ENCODE data around the gene NIPAL3.
"Not testable (repeated sequence)": the region's sequence is repeated elsewhere in the genome, so short reads cannot be mapped to it uniquely, and the experiment has no call there.

The NIPAL3 gene

DNA sequence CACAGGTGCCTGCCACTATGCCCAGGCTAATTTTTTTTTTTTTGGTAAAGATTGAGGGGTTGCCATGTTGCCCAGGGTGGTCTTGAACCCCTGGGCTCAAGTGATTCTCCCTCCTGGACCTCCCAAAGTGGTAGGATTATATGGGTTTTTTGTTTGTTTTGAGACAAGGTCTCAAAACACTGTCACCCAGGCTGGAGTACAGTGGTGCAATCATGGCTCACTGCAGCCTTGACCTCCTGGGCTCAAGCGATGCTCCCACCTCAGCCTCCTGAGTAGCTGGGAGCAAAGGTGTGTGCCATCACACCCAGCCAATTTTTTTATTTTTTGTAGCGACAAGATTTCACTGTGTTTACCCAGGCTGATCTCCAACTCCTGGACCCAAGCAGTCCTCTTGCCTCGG, 78.2 kb downstream of the NIPAL3 start:
- DNase-seq, result no peak

DNA sequence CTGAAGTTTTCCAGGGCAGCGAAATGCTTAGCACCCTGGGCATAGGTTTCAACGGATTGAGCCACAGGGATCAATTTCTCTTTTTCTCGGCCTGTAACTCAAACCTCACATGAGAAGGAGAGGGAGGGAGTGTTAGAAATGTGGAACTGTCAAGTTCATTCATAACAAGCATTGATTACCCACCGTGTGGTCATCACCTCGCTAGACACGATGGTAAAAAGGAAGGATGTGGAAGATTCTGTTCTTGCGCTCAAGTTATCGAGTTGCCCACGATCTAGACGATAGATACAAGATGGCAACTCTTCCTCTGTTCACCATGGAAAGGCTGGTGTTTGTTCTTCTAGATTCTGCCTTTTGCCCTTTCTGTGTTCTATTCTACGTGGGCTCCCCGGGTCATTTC, 83.0 kb downstream of the NIPAL3 start:
- no peak for DNase-seq

DNA sequence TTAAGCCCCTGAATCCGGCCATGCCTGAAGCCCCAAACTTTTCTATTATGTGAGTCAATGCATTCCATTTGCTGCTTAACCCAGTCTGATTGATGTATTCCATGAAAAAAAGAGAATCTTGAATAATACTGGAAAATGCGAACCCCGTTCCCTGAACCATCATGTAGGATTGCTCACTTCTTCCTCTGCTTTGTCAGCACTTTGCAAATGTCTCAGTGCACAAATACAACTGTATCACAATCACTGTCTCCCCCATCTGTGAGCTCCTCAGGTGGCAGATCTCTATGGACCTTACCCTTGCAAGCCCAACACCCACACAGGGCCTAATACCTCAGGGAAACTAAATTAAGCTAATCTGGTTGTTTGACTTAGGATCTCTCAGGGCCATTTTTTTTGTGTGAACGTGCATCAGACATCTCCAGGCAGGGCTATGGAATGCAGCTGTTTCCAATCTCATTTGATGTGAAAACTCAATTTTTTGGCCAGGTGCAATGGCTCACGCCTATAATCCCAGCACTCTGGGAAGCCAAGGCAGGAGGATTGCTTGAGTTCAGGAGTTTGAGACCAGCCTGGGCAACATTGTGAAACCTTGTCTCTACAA, 84.9 kb downstream of the NIPAL3 start:
- no peak for DNase-seq

DNA sequence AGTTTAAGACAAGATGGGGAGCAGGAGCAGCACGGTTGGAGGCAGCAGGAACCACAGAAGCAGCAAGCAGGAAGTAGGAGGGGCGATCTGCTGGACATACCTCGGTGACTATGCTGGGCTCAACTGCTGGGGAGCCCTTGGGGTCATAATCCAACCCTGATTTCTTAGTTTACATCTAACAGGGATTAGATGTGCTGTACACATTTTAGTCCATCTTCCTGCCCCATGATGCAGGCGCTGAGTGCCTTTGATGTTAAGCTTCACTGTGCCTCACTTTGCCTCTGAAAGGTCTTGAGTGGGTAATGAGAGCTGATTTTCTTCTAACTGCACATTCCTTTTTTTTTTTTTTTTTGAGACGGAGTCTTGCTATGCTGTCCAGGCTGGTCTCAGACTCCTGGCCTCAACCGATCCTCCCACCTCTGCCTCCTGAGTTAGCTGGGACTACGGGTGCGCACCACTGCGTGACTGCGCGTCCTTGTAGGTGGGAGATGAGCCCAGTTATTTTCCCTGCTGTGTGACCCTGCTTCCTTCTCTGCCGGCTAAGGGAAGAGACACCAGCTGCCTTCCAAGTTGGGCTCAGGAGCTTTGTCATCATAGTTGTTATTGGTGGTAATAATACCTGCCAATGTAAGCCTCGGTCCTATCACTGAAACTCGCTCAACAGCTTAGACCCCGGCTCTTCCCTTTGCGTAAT, 85.9 kb downstream of the NIPAL3 start:
- peak; percentile 49 to 61 for DNase-seq

DNA sequence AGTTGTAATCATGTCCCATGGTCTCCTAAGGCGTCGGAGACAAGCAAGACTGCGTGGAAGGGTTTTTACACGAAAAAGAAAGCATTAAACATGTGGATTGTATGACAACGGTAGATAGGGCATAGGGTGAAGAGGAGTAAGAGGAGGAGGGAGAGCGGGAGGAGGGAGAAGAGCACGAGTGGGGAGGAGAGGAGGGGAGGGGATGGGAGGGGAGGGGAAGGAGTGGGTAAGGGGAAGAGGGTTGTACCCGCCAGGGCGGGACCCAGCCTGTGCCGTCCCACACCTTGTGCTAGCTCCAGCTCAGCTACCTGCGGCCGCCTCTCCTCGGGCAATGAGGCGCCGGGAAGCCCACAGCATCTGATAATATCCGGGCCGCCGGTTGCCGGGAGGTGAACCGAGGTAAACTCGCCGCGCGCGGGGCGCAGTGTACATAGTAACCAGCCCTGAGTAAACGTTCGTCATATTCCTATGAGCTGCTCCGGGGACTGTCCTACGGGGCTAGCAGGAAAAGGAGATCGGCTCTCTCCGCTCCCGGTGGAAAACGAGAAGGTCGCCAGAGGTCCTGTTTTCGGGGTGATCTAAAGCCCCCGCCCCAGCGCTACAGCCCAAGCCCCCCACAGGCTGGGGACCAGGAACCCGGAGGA, 86.6 kb downstream of the NIPAL3 start:
- DNase-seq, result peak; percentile 75 to 81

DNA sequence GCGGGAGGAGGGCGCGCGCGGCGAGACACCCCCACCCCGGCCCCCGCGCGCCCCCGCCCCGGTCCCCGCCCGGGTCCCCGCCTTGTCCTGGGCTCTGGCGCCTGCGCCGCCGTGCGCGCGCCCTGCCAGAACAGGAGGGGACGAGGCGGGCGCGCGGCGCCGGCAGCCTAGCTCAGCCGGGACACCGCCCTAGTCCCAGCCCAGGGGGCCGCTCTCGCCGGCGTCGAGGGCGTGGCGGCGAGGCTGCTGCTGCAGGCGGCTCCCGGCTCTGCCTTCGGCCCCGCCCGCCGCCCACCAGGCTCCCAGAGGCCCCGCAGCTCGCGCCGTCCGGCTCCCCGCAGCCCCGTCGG, 87.1 kb downstream of the NIPAL3 start, which contains the start of gene RCAN3:
TSS of gene RCAN3 (plus strand) at position 128 of the 350 bp plus-strand sequence. CDS start 11,537 bp downstream, outside the sequence.
- DNase-seq, result peak; percentile 87 to 89

DNA sequence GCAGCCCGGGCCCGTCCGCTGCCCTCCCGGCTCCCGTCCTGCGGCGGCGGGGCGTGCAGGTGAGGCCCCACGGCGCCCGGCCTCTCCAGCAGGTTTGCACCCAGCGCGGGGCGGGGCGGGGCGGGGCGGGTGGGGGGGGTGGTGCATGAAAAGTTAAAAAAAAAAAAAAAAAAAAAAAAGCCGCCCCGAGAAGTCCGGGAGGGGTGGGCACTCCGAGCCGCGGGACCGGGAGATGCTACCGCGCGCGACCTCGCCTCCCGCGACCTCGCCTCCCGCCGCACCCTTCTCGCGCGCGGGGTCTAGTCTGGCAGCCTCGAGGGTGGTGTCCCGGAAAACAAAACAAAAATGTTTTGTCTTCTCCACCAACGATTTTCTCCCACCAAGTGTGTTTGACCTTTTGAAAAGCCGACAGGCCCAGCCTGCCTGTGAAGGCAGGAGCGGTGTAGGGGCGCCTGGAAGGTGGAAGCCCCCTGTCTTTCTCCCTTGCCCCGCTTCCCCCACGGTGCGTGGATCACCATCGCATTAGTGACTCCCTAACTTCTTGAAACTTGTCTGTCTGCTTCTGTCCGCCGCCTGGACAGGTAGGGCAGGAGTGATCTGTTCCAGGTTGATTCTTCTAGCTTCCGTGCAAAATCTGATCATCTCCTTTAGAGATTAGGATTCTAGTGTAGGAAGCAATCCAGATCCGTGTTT, 87.6 kb downstream of the NIPAL3 start:
- peak in 1 of 2 experiments; percentile 40 for DNase-seq

DNA sequence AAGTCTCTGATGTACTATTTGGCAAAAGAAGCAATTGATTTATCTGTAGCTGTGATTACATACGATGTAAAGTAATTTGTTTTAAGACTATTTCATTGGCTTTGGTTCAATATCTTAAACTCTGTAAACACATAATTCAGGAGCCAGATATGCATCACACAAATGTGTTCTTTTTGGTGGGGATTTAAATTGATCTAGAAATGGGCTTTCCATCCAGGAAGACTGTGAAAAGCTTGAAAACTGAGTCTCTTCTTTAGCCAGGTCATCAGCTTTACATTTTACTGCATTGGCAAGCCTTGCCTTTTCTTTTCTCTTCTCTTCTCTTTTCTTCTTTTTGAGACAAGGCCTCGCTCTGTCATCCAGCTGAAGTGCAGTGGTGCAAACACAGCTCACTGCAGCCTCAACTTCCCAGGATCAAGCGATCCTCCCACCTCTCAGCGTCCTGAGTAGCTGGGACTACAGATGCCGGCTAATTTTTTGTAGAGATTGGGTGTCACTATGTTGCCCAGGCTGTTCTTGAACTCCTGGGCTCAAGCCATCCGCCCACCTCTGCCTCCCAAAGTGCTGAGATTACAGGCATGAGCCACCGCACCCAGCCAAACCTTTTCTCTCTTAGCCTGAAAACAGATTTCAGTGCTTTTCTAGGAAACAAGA, 88.4 kb downstream of the NIPAL3 start:
- DNase-seq, result peak in 1 of 2 experiments; percentile 62

DNA sequence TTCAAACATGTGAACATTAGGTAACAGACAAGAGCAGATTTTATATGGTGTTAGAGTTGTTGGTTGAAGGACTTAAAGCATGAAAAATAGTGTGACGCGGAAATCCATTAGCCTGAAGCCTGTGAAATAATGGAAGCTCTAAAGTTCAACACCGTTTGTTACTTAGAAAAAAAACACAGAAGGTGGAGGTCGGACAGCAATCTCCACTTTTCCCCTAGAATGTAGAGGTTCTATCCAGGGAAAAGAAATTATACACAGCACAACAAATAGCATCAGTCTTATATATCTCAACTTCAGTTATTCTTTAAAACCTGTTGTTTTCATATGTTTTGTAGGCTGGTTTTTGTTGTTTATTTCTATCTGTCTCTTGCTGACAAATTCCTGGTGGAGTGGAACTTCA, 89.0 kb downstream of the NIPAL3 start:
- DNase-seq, result no peak

DNA sequence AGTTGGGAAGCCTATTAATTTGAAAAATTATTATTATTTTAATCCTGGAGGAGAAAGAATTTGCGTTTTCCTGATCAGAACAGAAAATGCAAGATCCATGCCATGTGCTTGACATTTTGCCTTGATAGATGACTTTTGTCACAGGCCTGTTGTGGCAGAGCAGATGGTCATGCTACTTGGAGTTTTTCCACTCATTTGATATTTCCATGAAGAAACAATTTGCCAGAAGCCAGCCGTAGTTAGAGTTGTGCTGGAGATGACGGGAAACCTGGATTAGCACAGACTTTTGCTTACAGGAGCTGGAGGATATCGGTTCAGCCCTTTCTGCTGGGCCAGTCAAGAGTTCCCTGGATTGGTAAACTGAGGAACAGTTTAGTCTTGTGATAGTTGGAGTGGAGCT, 90.2 kb downstream of the NIPAL3 start:
- DNase-seq, result no peak

DNA sequence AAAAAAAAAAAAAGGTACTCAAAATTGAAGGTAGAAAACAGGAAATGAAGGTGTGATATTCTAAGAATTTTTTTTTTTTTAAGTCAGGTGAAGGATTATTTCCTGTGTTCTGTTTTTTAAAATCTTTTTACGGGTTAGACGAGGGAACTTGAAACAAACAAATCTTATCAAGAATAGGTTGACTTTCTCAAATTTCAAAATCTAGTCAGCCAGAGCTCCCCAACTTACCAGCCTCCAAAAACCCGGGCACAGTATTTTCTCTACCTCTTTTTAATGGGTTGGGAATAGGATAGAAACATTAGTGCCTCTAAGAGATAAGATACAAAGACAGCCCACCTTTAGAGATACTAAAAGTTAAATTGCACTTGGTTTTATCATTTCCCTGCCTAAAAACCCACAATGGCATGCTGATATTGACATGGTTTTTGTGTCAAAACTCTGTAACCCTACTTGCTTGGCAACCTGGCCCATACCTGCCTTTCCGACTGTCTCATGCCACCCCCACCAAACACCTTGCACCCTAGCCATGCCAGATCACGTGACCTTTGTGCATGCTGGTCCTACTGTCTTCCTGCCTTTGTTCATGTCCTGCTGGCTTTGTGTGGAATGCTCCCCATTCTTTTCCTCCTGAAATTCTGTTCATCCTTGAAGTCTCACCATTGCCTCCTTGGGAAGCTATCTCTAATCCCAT, 91.2 kb downstream of the NIPAL3 start:
- DNase-seq, result no peak

DNA sequence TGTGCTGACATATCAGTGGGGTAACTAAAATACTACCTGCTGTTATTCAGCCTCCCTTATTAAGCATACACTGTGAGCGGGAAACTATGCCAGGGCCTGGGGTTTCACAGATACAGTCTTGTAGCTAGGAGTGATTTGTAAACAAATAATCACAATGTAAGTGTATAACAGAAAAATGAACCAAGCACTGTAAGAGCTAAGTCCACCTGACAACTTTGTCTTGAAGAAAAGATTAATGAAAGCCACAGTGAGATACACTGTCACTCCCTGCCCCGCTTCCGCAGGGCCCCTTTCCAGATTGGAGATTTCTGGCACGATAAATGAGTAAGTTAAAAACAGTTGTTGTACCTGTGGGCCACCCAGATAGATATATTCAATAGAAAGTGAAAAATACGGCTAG, 91.8 kb downstream of the NIPAL3 start:
- DNase-seq, result no peak

DNA sequence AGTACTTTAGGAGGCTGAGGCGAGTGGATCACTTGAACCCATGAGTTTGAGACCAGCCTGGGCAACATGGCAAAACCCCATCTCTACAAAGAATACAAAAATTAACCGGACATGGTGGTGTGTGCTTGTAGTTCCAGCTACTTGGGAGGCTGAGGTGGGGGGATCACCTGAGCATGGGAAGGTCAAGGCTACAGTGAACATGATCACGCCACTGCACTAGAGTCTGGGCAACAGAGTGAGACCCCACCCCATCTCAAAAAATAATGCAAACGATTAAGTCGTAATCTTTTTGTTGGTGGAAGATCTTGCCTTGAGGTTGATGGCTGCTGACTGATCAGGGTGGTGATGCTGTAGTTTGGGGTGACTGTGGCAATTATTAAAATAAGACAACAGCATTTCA, 93.3 kb downstream of the NIPAL3 start:
- no peak for DNase-seq

DNA sequence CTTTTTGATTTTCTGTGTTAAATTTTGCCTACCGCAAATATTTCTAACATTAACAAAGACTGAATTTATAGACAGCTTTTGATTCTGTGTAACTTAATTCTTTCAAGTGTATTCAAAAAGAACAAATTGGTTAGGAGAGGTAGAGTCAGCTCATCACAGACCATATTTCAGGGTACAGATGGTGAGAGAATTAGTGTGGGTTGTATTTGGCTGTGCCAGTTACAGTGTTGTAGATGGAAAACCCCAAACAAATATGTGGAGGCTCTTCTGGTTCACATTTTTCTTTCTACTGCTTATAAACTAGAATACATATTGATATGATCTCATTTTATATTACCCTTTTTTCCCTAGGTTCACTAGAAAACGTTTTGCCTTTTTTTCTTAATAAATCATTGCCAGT, 98.1 kb downstream of the NIPAL3 start:
- DNase-seq, result no peak

DNA sequence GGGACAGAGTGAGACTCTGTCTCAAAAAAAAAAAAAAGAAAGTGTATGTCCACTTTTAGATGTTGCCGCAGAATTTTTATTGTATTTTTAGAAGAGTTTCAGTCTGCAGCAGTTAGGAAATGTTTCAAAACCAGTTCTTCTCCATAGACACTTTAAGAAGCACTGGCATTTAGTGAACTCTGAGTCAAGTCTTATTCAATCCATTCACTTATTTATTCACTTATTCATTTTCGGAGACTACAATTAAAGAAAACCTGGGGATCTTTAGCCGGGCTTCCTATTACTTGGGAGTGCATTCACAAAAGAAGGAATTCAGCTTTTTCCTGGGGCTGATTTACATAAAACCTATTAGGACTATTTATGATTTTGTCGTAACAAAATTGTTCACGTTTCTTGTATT, 99.3 kb downstream of the NIPAL3 start:
- DNase-seq, result no peak

DNA sequence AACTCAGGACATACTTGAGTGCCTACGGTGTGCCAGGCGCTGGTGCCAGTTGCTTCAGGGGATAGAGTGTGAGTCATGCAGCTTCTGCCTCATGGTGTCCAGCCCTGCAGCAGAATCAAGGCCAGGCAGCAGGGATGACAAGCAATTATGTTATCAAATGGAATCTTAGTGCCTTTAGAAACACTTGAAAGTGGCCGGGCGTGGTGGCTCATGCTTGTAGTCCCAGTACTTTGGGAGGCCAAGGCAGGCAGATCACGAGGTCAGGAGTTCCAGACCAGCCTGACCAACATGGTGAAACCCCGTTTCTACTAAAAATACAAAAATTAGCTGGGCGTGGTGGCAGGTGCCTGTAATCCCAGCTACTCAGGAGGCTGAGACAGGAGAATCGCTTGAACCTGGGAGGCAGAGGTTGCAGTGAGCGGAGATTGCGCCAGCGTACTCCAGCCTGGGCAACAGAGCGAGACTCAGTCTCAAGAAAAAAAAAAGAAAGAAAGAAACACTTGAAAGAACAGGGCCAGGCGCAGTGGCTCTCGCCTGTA, 100.1 kb downstream of the NIPAL3 start:
- not testable (repeated sequence) for DNase-seq

DNA sequence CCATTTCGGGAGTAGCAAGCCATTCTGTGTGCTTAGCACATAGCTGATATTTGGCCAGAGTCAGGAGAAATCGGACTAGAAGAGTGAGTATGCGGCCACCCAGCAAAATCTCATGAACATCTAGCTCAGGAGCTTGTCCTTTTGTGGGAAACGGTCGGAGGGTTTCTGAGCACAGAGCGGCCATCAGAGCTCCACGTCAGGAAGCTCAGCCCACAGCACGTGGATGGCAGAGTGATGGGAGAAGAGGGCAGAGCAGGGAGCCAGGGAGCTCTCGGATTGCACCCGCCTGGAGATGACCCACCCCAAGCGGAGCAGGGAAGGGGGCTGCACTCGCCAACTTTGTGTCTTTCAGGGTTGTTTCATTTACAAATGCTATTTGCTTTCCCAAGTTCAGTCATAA, 100.9 kb downstream of the NIPAL3 start:
- no peak for DNase-seq

DNA sequence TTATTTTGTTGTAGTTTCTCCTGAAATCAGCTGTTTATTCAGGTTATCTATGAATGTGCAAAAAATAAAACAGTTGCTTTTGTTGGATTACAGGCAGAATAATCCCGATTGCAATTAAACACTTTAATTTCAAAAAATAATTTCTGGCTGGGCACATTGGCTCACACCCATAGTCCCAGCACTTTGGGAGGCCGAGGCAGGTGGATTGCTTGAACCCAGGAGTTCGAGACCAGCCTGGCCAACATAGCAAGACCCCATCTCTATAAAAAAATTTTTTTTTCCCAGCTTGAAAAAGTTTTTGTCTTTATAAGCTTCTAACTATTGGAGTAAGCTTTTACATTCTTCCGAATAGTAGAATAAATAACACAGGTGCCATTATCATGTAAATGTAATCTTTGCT, 102.3 kb downstream of the NIPAL3 start:
- DNase-seq, result no peak

DNA sequence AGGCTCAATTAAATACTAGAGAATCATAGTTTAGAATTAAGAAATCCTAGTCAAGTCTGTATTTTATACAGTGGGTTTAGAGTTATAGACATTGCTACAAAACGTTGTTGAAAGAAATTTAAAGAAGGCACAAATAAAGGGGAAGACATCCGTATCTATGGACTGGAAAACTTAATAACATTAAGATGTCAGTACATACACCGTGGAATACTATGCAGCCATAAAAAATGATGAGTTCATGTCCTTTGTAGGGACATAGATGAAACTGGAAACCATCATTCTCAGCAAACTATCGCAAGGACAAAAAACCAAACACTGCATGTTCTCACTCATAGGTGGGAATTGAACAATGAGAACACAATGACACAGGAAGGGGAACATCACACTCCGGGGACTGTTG, 104.7 kb downstream of the NIPAL3 start:
- not testable (repeated sequence) for DNase-seq

All from activated CD4-positive, alpha-beta T cell treated with anti-CD3 and anti-CD28 coated beads, Interleukin-2, amount 50 U/mL, for 48 hours (primary cell).